Peyer's patch (tissue), 4 donors: ENCODE results near the gene WDFY4.

ENCODE experiments used
- POLR2A ChIP-seq, 2 donors: fragments of 450-650 bp; IDR thresholded peaks; one replicate each; pipeline ENCODE4 v1.5.1; 2017; ENCODE audit warnings: antibody characterized with exemption in 2 of 2, mild to moderate bottlenecking in 2 of 2, moderate library complexity in 2 of 2
- TF ChIP-seq, protein P1 (sequence below), 6 experiments: fragments of 450-650 bp in 4 of 6; fragments of 200-600 bp in 2 of 6; sonication (generic) in 1 of 6; IDR thresholded peaks; one replicate each; pipeline ENCODE4 v1.5.1; 2017 to 2019; ENCODE audit warnings: antibody characterized with exemption in 6 of 6, mild to moderate bottlenecking in 3 of 6, moderate library complexity in 1 of 6

DNA sequence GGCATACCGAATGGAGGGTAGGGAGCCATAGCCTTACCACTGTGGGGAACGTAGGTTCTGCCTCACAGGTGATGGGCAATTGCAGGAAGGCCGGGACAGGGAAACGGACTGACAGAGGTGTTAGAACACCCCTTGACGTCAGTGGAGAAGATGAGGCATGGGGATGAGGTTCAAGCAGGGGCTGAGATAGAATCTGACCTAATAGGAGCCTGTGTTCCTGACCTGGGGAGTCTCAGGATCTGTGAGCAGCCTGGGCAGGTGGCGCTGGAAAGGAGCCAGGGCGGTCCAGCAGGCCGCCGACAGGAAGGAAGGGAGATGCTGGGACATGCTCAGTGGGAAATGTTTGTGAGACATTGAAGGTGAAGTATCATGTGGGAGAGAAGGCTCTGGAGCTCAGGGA, 109.4 kb downstream of the WDFY4 start:
- TF ChIP-seq POLR2A (IDR thresholded peaks at IDR 0.05) = no peak
- TF ChIP-seq, protein P1, sequence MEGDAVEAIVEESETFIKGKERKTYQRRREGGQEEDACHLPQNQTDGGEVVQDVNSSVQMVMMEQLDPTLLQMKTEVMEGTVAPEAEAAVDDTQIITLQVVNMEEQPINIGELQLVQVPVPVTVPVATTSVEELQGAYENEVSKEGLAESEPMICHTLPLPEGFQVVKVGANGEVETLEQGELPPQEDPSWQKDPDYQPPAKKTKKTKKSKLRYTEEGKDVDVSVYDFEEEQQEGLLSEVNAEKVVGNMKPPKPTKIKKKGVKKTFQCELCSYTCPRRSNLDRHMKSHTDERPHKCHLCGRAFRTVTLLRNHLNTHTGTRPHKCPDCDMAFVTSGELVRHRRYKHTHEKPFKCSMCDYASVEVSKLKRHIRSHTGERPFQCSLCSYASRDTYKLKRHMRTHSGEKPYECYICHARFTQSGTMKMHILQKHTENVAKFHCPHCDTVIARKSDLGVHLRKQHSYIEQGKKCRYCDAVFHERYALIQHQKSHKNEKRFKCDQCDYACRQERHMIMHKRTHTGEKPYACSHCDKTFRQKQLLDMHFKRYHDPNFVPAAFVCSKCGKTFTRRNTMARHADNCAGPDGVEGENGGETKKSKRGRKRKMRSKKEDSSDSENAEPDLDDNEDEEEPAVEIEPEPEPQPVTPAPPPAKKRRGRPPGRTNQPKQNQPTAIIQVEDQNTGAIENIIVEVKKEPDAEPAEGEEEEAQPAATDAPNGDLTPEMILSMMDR (IDR thresholded peaks at IDR 0.05) = no peak
